HG03060 (cell line): ENCODE measurements around the gene RHOH.

Experiments
- ATAC-seq: cut with Tn5 transposase; IDR thresholded peaks from one replicate; pipeline ENCODE4 v1.9.1; 2021; ENCODE audit warnings: low read depth, moderate number of reproducible peaks; ENCODE audit not compliant: unreplicated experiment

Gene RHOH

GRCh38 chr4:40202474-40202873 lies 5.6 kb downstream of the RHOH start:
- no peak for ATAC-seq

GRCh38 chr4:40204507-40205258 lies 7.9 kb downstream of the RHOH start:
- no peak for ATAC-seq

GRCh38 chr4:40205259-40206198 lies 8.7 kb downstream of the RHOH start:
- peak; percentile 40 for ATAC-seq

GRCh38 chr4:40206426-40206825 lies 9.6 kb downstream of the RHOH start:
- no peak for ATAC-seq

- ATAC-seq = no peak
These were observed 12.6 kb downstream of the RHOH start for GRCh38 chr4:40209401-40209800.

- no peak for ATAC-seq
These were observed 13.9 kb downstream of the RHOH start for GRCh38 chr4:40210776-40211175.

- no peak for ATAC-seq
These were observed 14.7 kb downstream of the RHOH start for GRCh38 chr4:40211224-40212185.

GRCh38 chr4:40212674-40213527 lies 16.1 kb downstream of the RHOH start:
- no peak for ATAC-seq

- ATAC-seq = no peak
These were observed 17.2 kb downstream of the RHOH start for GRCh38 chr4:40214038-40214437.

GRCh38 chr4:40214661-40215418 lies 18.0 kb downstream of the RHOH start:
- no peak for ATAC-seq

- ATAC-seq = no peak
These were observed 20.0 kb downstream of the RHOH start for GRCh38 chr4:40216622-40217366.

GRCh38 chr4:40221744-40222143 lies 24.9 kb downstream of the RHOH start:
- ATAC-seq = no peak

- no peak for ATAC-seq
These were observed 26.5 kb downstream of the RHOH start for GRCh38 chr4:40223343-40223742.

- ATAC-seq = no peak
These were observed 27.6 kb downstream of the RHOH start for GRCh38 chr4:40224432-40224831.

- no peak for ATAC-seq
These were observed 28.7 kb downstream of the RHOH start for GRCh38 chr4:40225497-40225896.

- peak; percentile 43 for ATAC-seq
These were observed 30.5 kb downstream of the RHOH start for GRCh38 chr4:40227284-40227683.

GRCh38 chr4:40228497-40229365 lies 31.9 kb downstream of the RHOH start:
- ATAC-seq = no peak
